HCT116 (cell line): ENCODE measurements around the gene SEC31A. TPM values are rescaled to one million over a fixed set of nuclear protein-coding genes. Genes with fewer than 3 reads are reported as not detected.

Experiments used
- ATAC-seq: fragments of 200-7000 bp; cut with Tn5 transposase; 2 replicates; pipeline ENCODE4 v1.9.1; 2020; ENCODE audit warnings: mild to moderate bottlenecking, moderate library complexity
- BruUV-seq: library from RNA; stranded (reverse); fragments of 400-500 nt; replicated peaks from 2 replicates; lab custom pipeline; 2021; lab: Mats Ljungman, UMichigan
- CTCF ChIA-PET: fragments of 300-600 bp; sonication (Branson Sonifier 250); formaldehyde crosslinking; loops from one replicate; lab custom pipeline; 2021; ENCODE audit warnings: antibody characterized with exemption; lab: Charles Lee
- POLR2A ChIA-PET: fragments of 300-600, 350-600 bp; sonication (Branson Sonifier 250); formaldehyde crosslinking; loops from one replicate; lab custom pipeline; 2021; ENCODE audit warnings: antibody characterized with exemption; lab: Charles Lee
- RAD21 ChIA-PET, 2 experiments: fragments of 300-600 bp; sonication (Branson Sonifier 250); formaldehyde crosslinking; loops; one replicate each; lab custom pipeline; 2023; ENCODE audit warnings: low total read pairs in 2 of 2; ENCODE audit not compliant: uncharacterized antibody in 2 of 2, unreplicated experiment in 2 of 2, low non-redundant PET in 1 of 2; lab: Charles Lee
- DNase-seq: peaks from one replicate; pipeline ENCODE4 v3.0.0-alpha.2; 2010; ENCODE audit warnings: low read depth, low spot score
- H2AFZ ChIP-seq: fragments of 200-600 bp; shearing (Covaris generic), sonication (generic); 2 replicates; pipeline ENCODE4 v1.6.1; 2017; ENCODE audit warnings: low read depth, mixed run types, mixed read lengths, antibody characterized with exemption, low read length; ENCODE audit not compliant: poor library complexity, severe bottlenecking
- H3K27ac ChIP-seq: 2 replicates; pipeline ENCODE4 v1.5.1; 2012; ENCODE audit warnings: low read depth, low read length
- H3K27me3 ChIP-seq: fragments of 200-600 bp; sonication (generic); 2 replicates; pipeline ENCODE4 v1.6.1; 2016; ENCODE audit warnings: mixed run types, low read length, mixed read lengths; ENCODE audit not compliant: insufficient read depth
- H3K36me3 ChIP-seq, 2 experiments: fragments of 200-500 bp in 1 of 2; fragments of 200-600 bp in 1 of 2; sonication (Bioruptor generic) in 1 of 2; sonication (generic) in 1 of 2; 2 replicates each; pipeline versions ENCODE4 v1.5.1 to v1.6.1; 2014 to 2016; ENCODE audit warnings: low read length in 2 of 2, inconsistent platforms in 1 of 2, mixed read lengths in 1 of 2, mixed run types in 1 of 2; ENCODE audit not compliant: insufficient read depth in 2 of 2, control insufficient read depth in 1 of 2
- H3K4me1 ChIP-seq, 2 experiments: fragments of 200-600 bp in 1 of 2; sonication (generic) in 1 of 2; 2 replicates each; pipeline versions ENCODE4 v1.5.1 to v1.6.1; 2012 to 2017; ENCODE audit warnings: low read length in 2 of 2, inconsistent platforms in 1 of 2, mild to moderate bottlenecking in 1 of 2, mixed read lengths in 1 of 2, mixed run types in 1 of 2, moderate library complexity in 1 of 2; ENCODE audit not compliant: insufficient read depth in 2 of 2, control insufficient read depth in 1 of 2
- H3K4me2 ChIP-seq: fragments of 200-600 bp; sonication (generic); 2 replicates; pipeline ENCODE4 v1.6.1; 2017; ENCODE audit warnings: mixed run types, low read length, mixed read lengths
- H3K4me3 ChIP-seq, 2 experiments: fragments of 200-600 bp in 1 of 2; sonication (generic) in 1 of 2; replicated peaks in 1 of 2; 2 replicates each; pipeline ENCODE4 v1.5.1; 2011 to 2016; ENCODE audit warnings: low read length in 2 of 2, control low read depth in 1 of 2, low read depth in 1 of 2, mild to moderate bottlenecking in 1 of 2, mixed read lengths in 1 of 2, mixed run types in 1 of 2
- H3K79me2 ChIP-seq: fragments of 200-600 bp; sonication (generic); 2 replicates; pipeline ENCODE4 v1.6.1; 2017; ENCODE audit warnings: mild to moderate bottlenecking, mixed run types, low read length, moderate library complexity, mixed read lengths; ENCODE audit not compliant: insufficient read depth
- H3K9ac ChIP-seq: fragments of 200-600 bp; sonication (generic); 2 replicates; pipeline ENCODE4 v1.6.1; 2016; ENCODE audit warnings: low read length, mixed read lengths
- H3K9me2 ChIP-seq: fragments of 200-600 bp; sonication (generic), shearing (Covaris generic); 2 replicates; pipeline ENCODE4 v1.6.1; 2017; ENCODE audit warnings: mixed run types, mild to moderate bottlenecking, moderate library complexity; ENCODE audit not compliant: insufficient read depth
- H3K9me3 ChIP-seq, 2 experiments: fragments of 200-500 bp in 1 of 2; fragments of 200-600 bp in 1 of 2; sonication (Bioruptor generic) in 1 of 2; sonication (generic) in 1 of 2; 2 replicates each; pipeline ENCODE4 v1.6.1; 2014 to 2017; ENCODE audit warnings: low read length in 2 of 2, mixed read lengths in 2 of 2, inconsistent platforms in 1 of 2, low read depth in 1 of 2, mild to moderate bottlenecking in 1 of 2, mixed run types in 1 of 2, moderate library complexity in 1 of 2; ENCODE audit not compliant: control insufficient read depth in 1 of 2, insufficient read depth in 1 of 2
- H4K20me1 ChIP-seq: fragments of 200-600 bp; sonication (generic), shearing (Covaris generic); 2 replicates; pipeline ENCODE4 v1.6.1; 2017; ENCODE audit warnings: mixed run types, mild to moderate bottlenecking, moderate library complexity; ENCODE audit not compliant: insufficient read depth
- ATF3 ChIP-seq: IDR thresholded peaks from 2 replicates; pipeline ENCODE4 v1.6.1; 2012
- CBX3 ChIP-seq: IDR thresholded peaks from 2 replicates; pipeline ENCODE4 v1.6.1; 2012; ENCODE audit warnings: low read depth
- ELF1 ChIP-seq: IDR thresholded peaks from 2 replicates; pipeline ENCODE4 v1.6.1; 2012; ENCODE audit warnings: low read depth, borderline replicate concordance
- EZH2 ChIP-seq: fragments of 200-600 bp; sonication (generic); IDR thresholded peaks from 2 replicates; pipeline ENCODE4 v1.6.1; 2017; ENCODE audit warnings: antibody characterized with exemption, mixed run types
- EZH2phosphoT487 ChIP-seq: fragments of 200-600 bp; IDR thresholded peaks from 2 replicates; pipeline ENCODE4 v1.6.1; 2018; ENCODE audit warnings: antibody characterized with exemption, borderline replicate concordance
- FOSL1 ChIP-seq: IDR thresholded peaks from 2 replicates; pipeline ENCODE4 v1.6.1; 2012; ENCODE audit warnings: low read depth
- MAX ChIP-seq: IDR thresholded peaks from 2 replicates; pipeline ENCODE4 v1.6.1; 2012
- RAD21 ChIP-seq: IDR thresholded peaks from 2 replicates; pipeline ENCODE4 v1.6.1; 2012; ENCODE audit warnings: low read depth, mild to moderate bottlenecking
- REST ChIP-seq: IDR thresholded peaks from 2 replicates; pipeline ENCODE4 v1.6.1; 2012; ENCODE audit warnings: low read depth
- SIN3A ChIP-seq: IDR thresholded peaks from 2 replicates; pipeline ENCODE4 v1.6.1; 2012; ENCODE audit warnings: low read depth
- SP1 ChIP-seq: IDR thresholded peaks from 2 replicates; pipeline ENCODE4 v1.6.1; 2012; ENCODE audit warnings: low read depth
- SRF ChIP-seq: IDR thresholded peaks from 2 replicates; pipeline ENCODE4 v1.6.1; 2012; ENCODE audit warnings: low read depth
- TCF7L2 ChIP-seq: IDR thresholded peaks from 2 replicates; pipeline ENCODE4 v1.7.0; 2011; ENCODE audit warnings: borderline replicate concordance, inconsistent platforms; ENCODE audit not compliant: insufficient read depth, insufficient read length; ENCODE audit errors: extremely low read depth
- ZFX ChIP-seq: fragments of 450-650 bp; IDR thresholded peaks from 2 replicates; pipeline ENCODE4 v1.6.1; 2017
- ZNF274 ChIP-seq: fragments of 200-500 bp; sonication (Bioruptor generic); IDR thresholded peaks from 2 replicates; pipeline ENCODE4 v1.6.1; 2014; ENCODE audit warnings: mild to moderate bottlenecking, low read depth, low read length, inconsistent platforms
- intact Hi-C: fragments of 100-400 bp; cut with micrococcal nuclease; formaldehyde crosslinking; loops from 2 replicates; pipeline ENCODE4 v1.10.0; 2022
- total RNA-seq: library from RNA; stranded (reverse); gene quantifications from one replicate; pipeline ENCODE4 v1.2.1, GENCODE V29; 2021; ENCODE audit not compliant: unreplicated experiment
- TF ChIP-seq, protein P1 (sequence below), 3 experiments: fragments of 200-600 bp in 1 of 3; sonication (generic) in 1 of 3; IDR thresholded peaks in 2 of 3; conservative IDR thresholded peaks in 1 of 3; 2 replicates each; pipeline ENCODE4 v1.5.1; 2012 to 2017; ENCODE audit warnings: low read depth in 2 of 3, low read length in 2 of 3, antibody characterized with exemption in 1 of 3, borderline replicate concordance in 1 of 3, control low read depth in 1 of 3, mild to moderate bottlenecking in 1 of 3, mixed read lengths in 1 of 3, mixed run types in 1 of 3, moderate library complexity in 1 of 3; ENCODE audit not compliant: insufficient read depth in 1 of 3
- TF ChIP-seq, protein P2 (sequence below): IDR thresholded peaks from 2 replicates; pipeline ENCODE4 v1.6.1; 2011; ENCODE audit warnings: mild to moderate bottlenecking, low read length, moderate library complexity; ENCODE audit not compliant: insufficient replicate concordance; ENCODE audit errors: extremely low read depth

The SEC31A gene
- total RNA-seq, 1 experiment from 2014 or later: 78.5 TPM

DNA sequence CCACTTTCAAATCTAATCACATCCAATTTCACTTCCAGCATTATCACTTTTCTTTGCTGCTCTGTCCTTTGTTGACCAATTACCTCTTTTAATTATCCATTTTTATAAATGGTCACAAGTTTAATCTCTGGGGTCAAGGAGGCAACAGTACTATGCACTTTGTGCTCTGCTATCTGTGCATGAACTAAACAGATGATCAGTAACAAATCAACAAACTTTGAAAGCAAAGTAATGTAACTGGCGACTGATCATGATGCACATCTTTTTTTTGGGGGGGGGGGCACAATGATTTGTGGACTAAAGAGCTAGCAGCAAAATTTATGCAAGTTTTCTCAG lies 1.5 kb upstream of the SEC31A start (continued):
- TF ChIP-seq REST (no peak), SRF (no peak), ZFX (no peak), ZNF274 (no peak)
- TF ChIP-seq, all 23 proteins: peak for 0

DNA sequence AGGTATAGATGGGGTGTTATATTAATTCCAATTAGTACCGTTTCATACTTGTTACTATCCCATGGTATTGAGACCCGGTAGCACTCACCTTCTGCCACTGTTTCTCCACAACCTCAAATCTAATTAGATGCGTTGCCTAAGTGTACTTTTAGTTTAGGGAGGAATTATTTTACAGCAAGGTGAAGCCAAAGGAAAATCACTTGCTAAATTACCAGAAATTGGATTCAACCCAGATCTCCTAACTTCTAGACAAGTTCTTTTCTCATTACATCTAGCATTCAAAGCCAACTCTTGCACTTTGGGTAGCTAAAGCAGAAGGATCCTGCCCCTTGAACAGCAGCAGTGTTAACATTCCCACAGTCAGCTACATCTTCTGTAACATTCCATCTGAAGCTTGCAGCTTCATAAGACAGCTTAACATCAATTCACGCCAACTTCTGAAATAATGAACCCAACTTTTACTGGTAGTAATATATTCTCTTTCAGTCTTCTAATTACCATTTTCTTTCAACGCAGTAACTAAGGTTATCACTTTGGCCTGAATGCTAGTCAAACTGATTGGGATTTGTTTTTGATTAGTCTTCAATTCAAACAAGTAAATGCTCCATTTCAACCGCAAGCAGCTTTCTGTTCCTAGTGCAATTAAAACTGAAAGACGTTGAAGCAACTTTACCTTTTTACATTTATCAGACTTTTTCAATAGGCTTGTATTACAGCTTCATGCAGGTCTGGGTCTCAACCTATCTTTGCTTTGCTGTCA lies 934 bp upstream of the SEC31A start:
- Histone ChIP-seq H3K4me3 (peak overlapping the region; percentile 80 to 91), H3K36me3 (peaks cover 28 to 29% of the 10 kb centered on the region in 2 experiments)
- DNase-seq: no peak
- TF ChIP-seq TCF7L2 (no peak), EZH2 (no peak), SP1 (no peak), ZFX (no peak), FOSL1 (no peak), ATF3 (no peak), SIN3A (no peak), CBX3 (no peak), EZH2phosphoT487 (no peak), MAX (no peak), ELF1 (no peak), RAD21 (no peak), ZNF274 (no peak)
- TF ChIP-seq, protein P1, sequence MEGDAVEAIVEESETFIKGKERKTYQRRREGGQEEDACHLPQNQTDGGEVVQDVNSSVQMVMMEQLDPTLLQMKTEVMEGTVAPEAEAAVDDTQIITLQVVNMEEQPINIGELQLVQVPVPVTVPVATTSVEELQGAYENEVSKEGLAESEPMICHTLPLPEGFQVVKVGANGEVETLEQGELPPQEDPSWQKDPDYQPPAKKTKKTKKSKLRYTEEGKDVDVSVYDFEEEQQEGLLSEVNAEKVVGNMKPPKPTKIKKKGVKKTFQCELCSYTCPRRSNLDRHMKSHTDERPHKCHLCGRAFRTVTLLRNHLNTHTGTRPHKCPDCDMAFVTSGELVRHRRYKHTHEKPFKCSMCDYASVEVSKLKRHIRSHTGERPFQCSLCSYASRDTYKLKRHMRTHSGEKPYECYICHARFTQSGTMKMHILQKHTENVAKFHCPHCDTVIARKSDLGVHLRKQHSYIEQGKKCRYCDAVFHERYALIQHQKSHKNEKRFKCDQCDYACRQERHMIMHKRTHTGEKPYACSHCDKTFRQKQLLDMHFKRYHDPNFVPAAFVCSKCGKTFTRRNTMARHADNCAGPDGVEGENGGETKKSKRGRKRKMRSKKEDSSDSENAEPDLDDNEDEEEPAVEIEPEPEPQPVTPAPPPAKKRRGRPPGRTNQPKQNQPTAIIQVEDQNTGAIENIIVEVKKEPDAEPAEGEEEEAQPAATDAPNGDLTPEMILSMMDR (IDR thresholded peaks at IDR 0.05 in 2 of 3, conservative IDR thresholded peaks at IDR 0.05 in 1 of 3; ENCODE audit: borderline replicate concordance in 1 of 3, insufficient read depth in 1 of 3, low read depth in 2 of 3, low read length in 2 of 3): no peak
- TF ChIP-seq, protein P2, sequence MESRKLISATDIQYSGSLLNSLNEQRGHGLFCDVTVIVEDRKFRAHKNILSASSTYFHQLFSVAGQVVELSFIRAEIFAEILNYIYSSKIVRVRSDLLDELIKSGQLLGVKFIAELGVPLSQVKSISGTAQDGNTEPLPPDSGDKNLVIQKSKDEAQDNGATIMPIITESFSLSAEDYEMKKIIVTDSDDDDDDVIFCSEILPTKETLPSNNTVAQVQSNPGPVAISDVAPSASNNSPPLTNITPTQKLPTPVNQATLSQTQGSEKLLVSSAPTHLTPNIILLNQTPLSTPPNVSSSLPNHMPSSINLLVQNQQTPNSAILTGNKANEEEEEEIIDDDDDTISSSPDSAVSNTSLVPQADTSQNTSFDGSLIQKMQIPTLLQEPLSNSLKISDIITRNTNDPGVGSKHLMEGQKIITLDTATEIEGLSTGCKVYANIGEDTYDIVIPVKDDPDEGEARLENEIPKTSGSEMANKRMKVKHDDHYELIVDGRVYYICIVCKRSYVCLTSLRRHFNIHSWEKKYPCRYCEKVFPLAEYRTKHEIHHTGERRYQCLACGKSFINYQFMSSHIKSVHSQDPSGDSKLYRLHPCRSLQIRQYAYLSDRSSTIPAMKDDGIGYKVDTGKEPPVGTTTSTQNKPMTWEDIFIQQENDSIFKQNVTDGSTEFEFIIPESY: no peak

More for the DNA sequence above, 934 bp upstream of the SEC31A start:
- no peaks in the 10 kb centered on the region for H3K27me3 ChIP-seq
- H3K79me2 ChIP-seq: peaks cover 83% of the 10 kb centered on the region
- ATAC-seq: peak; percentile 32
- intact Hi-C loops: no loop called here
- peak overlapping the region; percentile 91 for H3K9ac ChIP-seq
- H3K4me2 ChIP-seq: peak overlapping the region; percentile 82
- ChIA-PET CTCF (no interaction called here), RAD21 (no interaction called here), POLR2A (interaction anchor here (0.7 to 1.0 kb wide), 2 partner anchors 8 to 39 kb away, joined by 3 to 12 read pairs; partner anchors contain the start of gene THAP9)
- H3K27ac ChIP-seq: peak overlapping the region; percentile 84
- H4K20me1 ChIP-seq: peaks cover 6% of the 10 kb centered on the region; the same call in 1 of the 2 replicates
- no peaks in the 10 kb centered on the region for H3K9me2 ChIP-seq
- no peak overlapping the region for H2AFZ ChIP-seq
- peaks cover 3 to 30% of the 10 kb centered on the region in 2 experiments; a peak in 3 of 4 replicates for H3K4me1 ChIP-seq
- no peaks in the 10 kb centered on the region for H3K9me3 ChIP-seq
- no TSS peak for BruUV-seq
